Measurements from ENCODE around the gene CYB5R3. TPM values are rescaled to one million over a fixed set of nuclear protein-coding genes. Genes with fewer than 3 reads are reported as not detected.
"Not testable (repeated sequence)": the region's sequence is repeated elsewhere in the genome, so short reads cannot be mapped to it uniquely, and the experiment has no call there.

CYB5R3 gene
- total RNA-seq, 2 donors from 2014 or later, result 265 to 288 TPM

GRCh38 chr22:42670921-42671709, 21.9 kb upstream of the CYB5R3 start:
- TF ChIP-seq, protein P1, sequence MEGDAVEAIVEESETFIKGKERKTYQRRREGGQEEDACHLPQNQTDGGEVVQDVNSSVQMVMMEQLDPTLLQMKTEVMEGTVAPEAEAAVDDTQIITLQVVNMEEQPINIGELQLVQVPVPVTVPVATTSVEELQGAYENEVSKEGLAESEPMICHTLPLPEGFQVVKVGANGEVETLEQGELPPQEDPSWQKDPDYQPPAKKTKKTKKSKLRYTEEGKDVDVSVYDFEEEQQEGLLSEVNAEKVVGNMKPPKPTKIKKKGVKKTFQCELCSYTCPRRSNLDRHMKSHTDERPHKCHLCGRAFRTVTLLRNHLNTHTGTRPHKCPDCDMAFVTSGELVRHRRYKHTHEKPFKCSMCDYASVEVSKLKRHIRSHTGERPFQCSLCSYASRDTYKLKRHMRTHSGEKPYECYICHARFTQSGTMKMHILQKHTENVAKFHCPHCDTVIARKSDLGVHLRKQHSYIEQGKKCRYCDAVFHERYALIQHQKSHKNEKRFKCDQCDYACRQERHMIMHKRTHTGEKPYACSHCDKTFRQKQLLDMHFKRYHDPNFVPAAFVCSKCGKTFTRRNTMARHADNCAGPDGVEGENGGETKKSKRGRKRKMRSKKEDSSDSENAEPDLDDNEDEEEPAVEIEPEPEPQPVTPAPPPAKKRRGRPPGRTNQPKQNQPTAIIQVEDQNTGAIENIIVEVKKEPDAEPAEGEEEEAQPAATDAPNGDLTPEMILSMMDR (IDR thresholded peaks at IDR 0.05), result no peak
- Histone ChIP-seq H3K4me1 (peaks cover 4 to 14% of the 10 kb centered on the region in 2 donors), H3K4me3 (no peak overlapping the region), H3K27ac (peak overlapping the region in 1 of 2 donors; percentile 9), H3K27me3 (no peaks in the 10 kb centered on the region), H3K9me3 (no peaks in the 10 kb centered on the region), H3K36me3 (no peaks in the 10 kb centered on the region)
- no peak for DNase-seq (ENCODE audit: low spot score)

DNA sequence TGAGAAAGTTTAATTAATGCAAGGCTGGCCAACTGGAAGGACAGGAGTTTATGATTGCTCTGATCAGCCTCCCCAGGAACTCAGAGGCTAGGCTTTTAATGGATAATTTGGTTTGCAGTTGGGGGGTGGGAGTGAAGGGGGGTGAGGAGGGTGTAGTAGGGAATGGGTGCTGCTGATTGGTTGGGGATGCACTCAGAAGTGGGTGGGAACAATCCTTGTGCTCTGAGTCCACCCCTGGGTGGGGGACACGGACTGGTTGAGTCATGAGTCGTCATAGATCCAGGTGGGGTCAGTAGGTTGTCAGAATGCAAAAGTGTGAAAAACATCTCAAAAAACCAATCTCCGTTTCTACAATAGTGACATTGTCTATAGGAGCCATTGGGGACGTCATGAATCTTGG, 20.9 kb upstream of the CYB5R3 start:
- Histone ChIP-seq H3K36me3 (no peaks in the 10 kb centered on the region), H3K4me1 (peaks cover 4 to 8% of the 10 kb centered on the region in 2 donors), H3K9me3 (no peaks in the 10 kb centered on the region), H3K4me3 (no peak overlapping the region), H3K27ac (no peak overlapping the region), H3K27me3 (no peaks in the 10 kb centered on the region)
- TF ChIP-seq, protein P1 (IDR thresholded peaks at IDR 0.05), result no peak
- no peak for DNase-seq (ENCODE audit: low spot score)

- H3K4me1 ChIP-seq; H3K9me3 ChIP-seq; H3K27ac ChIP-seq; DNase-seq (ENCODE audit: low spot score); H3K4me3 ChIP-seq; H3K36me3 ChIP-seq; H3K27me3 ChIP-seq: not testable (repeated sequence)
Observed at GRCh38 chr22:42666393-42666792, 17.2 kb upstream of the CYB5R3 start.

GRCh38 chr22:42664976-42665831, 16.0 kb upstream of the CYB5R3 start:
- TF ChIP-seq, protein P1 (IDR thresholded peaks at IDR 0.05), result no peak
- no peak overlapping the region for H3K4me3 ChIP-seq
- no peak overlapping the region for H3K27ac ChIP-seq
- no peaks in the 10 kb centered on the region for H3K27me3 ChIP-seq
- peaks cover 0 to 6% of the 10 kb centered on the region in 2 donors for H3K4me1 ChIP-seq
- H3K36me3 ChIP-seq, result no peaks in the 10 kb centered on the region
- H3K9me3 ChIP-seq, result no peaks in the 10 kb centered on the region
- no peak for DNase-seq (ENCODE audit: low spot score)

GRCh38 chr22:42661985-42662831, 13.0 kb upstream of the CYB5R3 start:
- H3K27ac ChIP-seq, result peak overlapping the region; percentile 66 to 74
- no peaks in the 10 kb centered on the region for H3K9me3 ChIP-seq
- peak; percentile 81 for DNase-seq (ENCODE audit: low spot score)
- no peaks in the 10 kb centered on the region for H3K36me3 ChIP-seq
- TF ChIP-seq, protein P1 (IDR thresholded peaks at IDR 0.05), result peak; percentile 64 to 82
- H3K4me1 ChIP-seq, result peaks cover 0 to 6% of the 10 kb centered on the region in 2 donors
- peak overlapping the region; percentile 42 to 56 for H3K4me3 ChIP-seq
- H3K27me3 ChIP-seq, result no peaks in the 10 kb centered on the region

Data from right atrium auricular region (tissue), 2 donors.